SK-N-SH treated with all-trans-retinoic acid at 6 μM for 48 hours (cell line): ENCODE measurements around the gene SSC4D.
"Not testable (repeated sequence)": the region's sequence is repeated elsewhere in the genome, so short reads cannot be mapped to it uniquely, and the experiment has no call there.

Experiments used
- ATAC-seq: fragments of 200-7000 bp; cut with Tn5 transposase; 3 replicates; pipeline ENCODE4 v1.9.1; 2020; ENCODE audit warnings: mild to moderate bottlenecking, moderate library complexity
- ARNTL ChIP-seq: fragments of 450-650 bp; formaldehyde crosslinking; IDR thresholded peaks from 2 replicates; pipeline ENCODE4 v1.5.0; 2020; ENCODE audit warnings: low read depth, mild to moderate bottlenecking, moderate library complexity, borderline replicate concordance
- BACH2 ChIP-seq: fragments of 250-450 bp; sonication (Bioruptor Pico); IDR thresholded peaks from 2 replicates; pipeline ENCODE4 v1.9.0; 2021; ENCODE audit warnings: mild to moderate bottlenecking, borderline replicate concordance
- CSDC2 ChIP-seq: fragments of 250-450 bp; sonication (Bioruptor Pico); IDR thresholded peaks from 2 replicates; pipeline ENCODE4 v1.5.0; 2020; ENCODE audit warnings: mild to moderate bottlenecking, moderate library complexity
- ESRRG ChIP-seq: fragments of 250-450 bp; sonication (Bioruptor Pico); IDR thresholded peaks from 2 replicates; pipeline ENCODE4 v1.6.1; 2021; ENCODE audit warnings: mild to moderate bottlenecking
- GLIS3 ChIP-seq: fragments of 250-450 bp; sonication (Bioruptor Pico); IDR thresholded peaks from 2 replicates; pipeline ENCODE4 v1.5.0; 2020; ENCODE audit warnings: mild to moderate bottlenecking, moderate library complexity
- ISL1 ChIP-seq: fragments of 250-450 bp; sonication (Bioruptor Pico); IDR thresholded peaks from 2 replicates; pipeline ENCODE4 v2.1.2; 2022; ENCODE audit warnings: mild to moderate bottlenecking, moderate library complexity
- OSR1 ChIP-seq: fragments of 250-450 bp; sonication (Bioruptor Pico); IDR thresholded peaks from 2 replicates; pipeline ENCODE4 v1.8.0; 2022; ENCODE audit warnings: moderate library complexity, mild to moderate bottlenecking, inconsistent platforms
- PPARA ChIP-seq: fragments of 250-450 bp; sonication (Bioruptor Pico); IDR thresholded peaks from 2 replicates; pipeline ENCODE4 v1.5.0; 2020; ENCODE audit warnings: mild to moderate bottlenecking, borderline replicate concordance
- RARB ChIP-seq: fragments of 250-450 bp; sonication (Bioruptor Pico); IDR thresholded peaks from 2 replicates; pipeline ENCODE4 v1.8.0; 2021; ENCODE audit warnings: mild to moderate bottlenecking, moderate library complexity
- SNAI2 ChIP-seq: fragments of 250-450 bp; sonication (Bioruptor Pico); IDR thresholded peaks from 2 replicates; pipeline ENCODE4 v1.5.0; 2020; ENCODE audit warnings: mild to moderate bottlenecking, moderate library complexity
- TCF4 ChIP-seq: fragments of 250-450 bp; sonication (Bioruptor Pico); IDR thresholded peaks from 2 replicates; pipeline ENCODE4 v1.8.0; 2021; ENCODE audit warnings: mild to moderate bottlenecking, moderate library complexity, borderline replicate concordance
- TOX ChIP-seq: fragments of 250-450 bp; sonication (Bioruptor Pico); IDR thresholded peaks from 2 replicates; pipeline ENCODE4 v1.8.0; 2021; ENCODE audit warnings: mild to moderate bottlenecking, moderate library complexity, borderline replicate concordance
- ZC3H10 ChIP-seq: fragments of 250-450 bp; sonication (Bioruptor Pico); IDR thresholded peaks from 2 replicates; pipeline ENCODE4 v1.5.1; 2021; ENCODE audit warnings: mild to moderate bottlenecking, moderate library complexity
- ZFP3 ChIP-seq: fragments of 250-450 bp; sonication (Bioruptor Pico); IDR thresholded peaks from 2 replicates; pipeline ENCODE4 v1.5.0; 2020; ENCODE audit warnings: mild to moderate bottlenecking, moderate library complexity
- ZFP30 ChIP-seq: fragments of 450-650 bp; formaldehyde crosslinking; IDR thresholded peaks from 2 replicates; pipeline ENCODE4 v1.5.0; 2022; ENCODE audit warnings: mild to moderate bottlenecking, moderate library complexity
- ZNF565 ChIP-seq: fragments of 450-650 bp; formaldehyde crosslinking; conservative IDR thresholded peaks from 2 replicates; pipeline ENCODE4 v1.5.0; 2020; ENCODE audit warnings: low read depth, mild to moderate bottlenecking, moderate library complexity
- ZNF70 ChIP-seq: fragments of 450-650 bp; formaldehyde crosslinking; IDR thresholded peaks from 2 replicates; pipeline ENCODE4 v1.5.0; 2020; ENCODE audit warnings: mild to moderate bottlenecking, moderate library complexity
- ZNF8 ChIP-seq: fragments of 450-650 bp; formaldehyde crosslinking; IDR thresholded peaks from 2 replicates; pipeline ENCODE4 v1.5.0; 2020; ENCODE audit warnings: mild to moderate bottlenecking, moderate library complexity
- TF ChIP-seq, protein P1 (sequence below): fragments of 250-450 bp; sonication (Bioruptor Pico); IDR thresholded peaks from 2 replicates; pipeline ENCODE4 v1.5.1; 2021; ENCODE audit warnings: mild to moderate bottlenecking, moderate library complexity
- TF ChIP-seq, protein P2 (sequence below): fragments of 250-450 bp; sonication (Bioruptor Pico); IDR thresholded peaks from 2 replicates; pipeline ENCODE4 v1.5.0; 2020; ENCODE audit warnings: mild to moderate bottlenecking, moderate library complexity
- TF ChIP-seq, protein P3 (sequence below): fragments of 250-450 bp; sonication (Bioruptor Pico); IDR thresholded peaks from 2 replicates; pipeline ENCODE4 v1.5.1; 2020; ENCODE audit warnings: low read depth, mild to moderate bottlenecking, moderate library complexity
- TF ChIP-seq, protein P4 (sequence below): fragments of 250-450 bp; sonication (Bioruptor Pico); IDR thresholded peaks from 2 replicates; pipeline ENCODE4 v1.8.0; 2020; ENCODE audit warnings: mild to moderate bottlenecking, moderate library complexity, borderline replicate concordance
- TF ChIP-seq, protein P5 (sequence below): fragments of 250-450 bp; sonication (Bioruptor Pico); IDR thresholded peaks from 2 replicates; pipeline ENCODE4 v1.8.0; 2021; ENCODE audit warnings: low read depth, mild to moderate bottlenecking, moderate library complexity, borderline replicate concordance

The SSC4D gene

DNA sequence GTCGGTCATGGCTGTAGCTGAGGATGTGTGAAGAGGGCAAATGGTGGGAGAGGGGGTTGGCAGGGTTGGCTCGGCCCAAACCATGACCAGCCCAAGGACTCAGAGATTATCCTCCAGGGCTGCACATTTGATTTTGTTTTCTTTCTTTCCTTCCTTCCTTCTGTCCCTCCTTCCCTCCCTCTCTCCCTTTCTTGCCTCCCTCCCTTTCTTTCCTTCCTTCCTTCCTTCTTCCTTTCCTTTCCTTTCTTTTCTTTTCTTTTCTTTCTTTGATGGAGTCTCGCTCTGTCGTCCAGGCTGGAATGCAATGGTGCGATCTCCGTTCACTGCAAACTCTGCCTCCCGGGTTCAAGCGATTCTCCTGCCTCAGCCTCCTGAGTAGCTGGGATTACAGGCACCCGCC, 3.8 kb downstream of the SSC4D start:
- no peak for ATAC-seq
- TF ChIP-seq ZFP3 (CRISPR knock-in tag), result no peak
- TF ChIP-seq, protein P1, sequence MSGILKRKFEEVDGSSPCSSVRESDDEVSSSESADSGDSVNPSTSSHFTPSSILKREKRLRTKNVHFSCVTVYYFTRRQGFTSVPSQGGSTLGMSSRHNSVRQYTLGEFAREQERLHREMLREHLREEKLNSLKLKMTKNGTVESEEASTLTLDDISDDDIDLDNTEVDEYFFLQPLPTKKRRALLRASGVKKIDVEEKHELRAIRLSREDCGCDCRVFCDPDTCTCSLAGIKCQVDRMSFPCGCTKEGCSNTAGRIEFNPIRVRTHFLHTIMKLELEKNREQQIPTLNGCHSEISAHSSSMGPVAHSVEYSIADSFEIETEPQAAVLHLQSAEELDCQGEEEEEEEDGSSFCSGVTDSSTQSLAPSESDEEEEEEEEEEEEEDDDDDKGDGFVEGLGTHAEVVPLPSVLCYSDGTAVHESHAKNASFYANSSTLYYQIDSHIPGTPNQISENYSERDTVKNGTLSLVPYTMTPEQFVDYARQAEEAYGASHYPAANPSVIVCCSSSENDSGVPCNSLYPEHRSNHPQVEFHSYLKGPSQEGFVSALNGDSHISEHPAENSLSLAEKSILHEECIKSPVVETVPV (CRISPR knock-in tag), result no peak
- no peak for TF ChIP-seq ESRRG
- TF ChIP-seq CSDC2 (CRISPR knock-in tag), result no peak
- no peak for TF ChIP-seq BACH2 (CRISPR knock-in tag)
- no peak for TF ChIP-seq ZNF565
- TF ChIP-seq ZFP30, result no peak
- TF ChIP-seq, protein P2, sequence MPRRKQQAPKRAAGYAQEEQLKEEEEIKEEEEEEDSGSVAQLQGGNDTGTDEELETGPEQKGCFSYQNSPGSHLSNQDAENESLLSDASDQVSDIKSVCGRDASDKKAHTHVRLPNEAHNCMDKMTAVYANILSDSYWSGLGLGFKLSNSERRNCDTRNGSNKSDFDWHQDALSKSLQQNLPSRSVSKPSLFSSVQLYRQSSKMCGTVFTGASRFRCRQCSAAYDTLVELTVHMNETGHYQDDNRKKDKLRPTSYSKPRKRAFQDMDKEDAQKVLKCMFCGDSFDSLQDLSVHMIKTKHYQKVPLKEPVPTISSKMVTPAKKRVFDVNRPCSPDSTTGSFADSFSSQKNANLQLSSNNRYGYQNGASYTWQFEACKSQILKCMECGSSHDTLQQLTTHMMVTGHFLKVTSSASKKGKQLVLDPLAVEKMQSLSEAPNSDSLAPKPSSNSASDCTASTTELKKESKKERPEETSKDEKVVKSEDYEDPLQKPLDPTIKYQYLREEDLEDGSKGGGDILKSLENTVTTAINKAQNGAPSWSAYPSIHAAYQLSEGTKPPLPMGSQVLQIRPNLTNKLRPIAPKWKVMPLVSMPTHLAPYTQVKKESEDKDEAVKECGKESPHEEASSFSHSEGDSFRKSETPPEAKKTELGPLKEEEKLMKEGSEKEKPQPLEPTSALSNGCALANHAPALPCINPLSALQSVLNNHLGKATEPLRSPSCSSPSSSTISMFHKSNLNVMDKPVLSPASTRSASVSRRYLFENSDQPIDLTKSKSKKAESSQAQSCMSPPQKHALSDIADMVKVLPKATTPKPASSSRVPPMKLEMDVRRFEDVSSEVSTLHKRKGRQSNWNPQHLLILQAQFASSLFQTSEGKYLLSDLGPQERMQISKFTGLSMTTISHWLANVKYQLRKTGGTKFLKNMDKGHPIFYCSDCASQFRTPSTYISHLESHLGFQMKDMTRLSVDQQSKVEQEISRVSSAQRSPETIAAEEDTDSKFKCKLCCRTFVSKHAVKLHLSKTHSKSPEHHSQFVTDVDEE (CRISPR knock-in tag), result no peak
- TF ChIP-seq, all 23 proteins: peak for 0

DNA sequence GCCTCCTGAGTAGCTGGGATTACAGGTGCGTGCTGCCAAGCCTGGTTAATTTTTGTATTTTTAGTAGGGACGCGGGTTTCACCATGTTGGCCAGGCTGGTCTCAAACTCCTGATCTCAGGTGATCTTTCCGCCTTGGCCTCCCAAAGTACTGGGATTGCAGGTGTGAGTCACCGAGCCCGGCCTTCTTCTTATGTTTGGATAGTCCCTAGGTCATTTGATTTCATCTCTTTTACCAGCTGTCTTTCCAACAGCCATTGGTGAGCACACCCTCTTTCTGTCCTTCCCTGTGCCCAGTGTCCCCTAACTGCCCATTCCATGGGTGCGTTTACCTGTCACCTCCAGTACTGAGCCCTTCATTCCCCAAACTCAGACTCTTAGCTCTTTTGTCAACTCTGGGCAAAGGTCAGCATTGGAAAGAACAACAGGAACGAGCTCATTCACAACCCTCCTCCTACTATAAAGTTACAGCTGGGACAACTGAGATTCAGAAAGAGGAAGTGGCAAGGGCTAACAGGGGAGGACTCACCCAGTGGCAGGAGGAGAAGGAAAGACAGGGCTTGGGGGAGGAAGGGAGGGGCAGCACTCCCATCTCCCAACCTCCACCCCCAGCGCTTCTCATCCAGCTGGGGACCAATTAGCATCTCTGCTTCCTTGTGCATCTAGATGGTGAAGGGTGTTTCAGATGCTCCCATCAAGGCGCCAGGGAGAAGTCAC, 5.6 kb downstream of the SSC4D start:
- TF ChIP-seq, protein P3, sequence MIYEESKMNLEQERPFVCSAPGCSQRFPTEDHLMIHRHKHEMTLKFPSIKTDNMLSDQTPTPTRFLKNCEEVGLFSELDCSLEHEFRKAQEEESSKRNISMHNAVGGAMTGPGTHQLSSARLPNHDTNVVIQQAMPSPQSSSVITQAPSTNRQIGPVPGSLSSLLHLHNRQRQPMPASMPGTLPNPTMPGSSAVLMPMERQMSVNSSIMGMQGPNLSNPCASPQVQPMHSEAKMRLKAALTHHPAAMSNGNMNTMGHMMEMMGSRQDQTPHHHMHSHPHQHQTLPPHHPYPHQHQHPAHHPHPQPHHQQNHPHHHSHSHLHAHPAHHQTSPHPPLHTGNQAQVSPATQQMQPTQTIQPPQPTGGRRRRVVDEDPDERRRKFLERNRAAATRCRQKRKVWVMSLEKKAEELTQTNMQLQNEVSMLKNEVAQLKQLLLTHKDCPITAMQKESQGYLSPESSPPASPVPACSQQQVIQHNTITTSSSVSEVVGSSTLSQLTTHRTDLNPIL (CRISPR knock-in tag), result no peak
- TF ChIP-seq GLIS3 (CRISPR knock-in tag) (no peak), ZFP30 (no peak), BACH2 (CRISPR knock-in tag) (no peak), ARNTL (CRISPR knock-in tag) (no peak), ZFP3 (CRISPR knock-in tag) (no peak), TCF4 (CRISPR knock-in tag) (no peak), CSDC2 (CRISPR knock-in tag) (no peak), ISL1 (CRISPR knock-in tag) (no peak), ZC3H10 (CRISPR knock-in tag) (no peak)
- TF ChIP-seq, protein P4, sequence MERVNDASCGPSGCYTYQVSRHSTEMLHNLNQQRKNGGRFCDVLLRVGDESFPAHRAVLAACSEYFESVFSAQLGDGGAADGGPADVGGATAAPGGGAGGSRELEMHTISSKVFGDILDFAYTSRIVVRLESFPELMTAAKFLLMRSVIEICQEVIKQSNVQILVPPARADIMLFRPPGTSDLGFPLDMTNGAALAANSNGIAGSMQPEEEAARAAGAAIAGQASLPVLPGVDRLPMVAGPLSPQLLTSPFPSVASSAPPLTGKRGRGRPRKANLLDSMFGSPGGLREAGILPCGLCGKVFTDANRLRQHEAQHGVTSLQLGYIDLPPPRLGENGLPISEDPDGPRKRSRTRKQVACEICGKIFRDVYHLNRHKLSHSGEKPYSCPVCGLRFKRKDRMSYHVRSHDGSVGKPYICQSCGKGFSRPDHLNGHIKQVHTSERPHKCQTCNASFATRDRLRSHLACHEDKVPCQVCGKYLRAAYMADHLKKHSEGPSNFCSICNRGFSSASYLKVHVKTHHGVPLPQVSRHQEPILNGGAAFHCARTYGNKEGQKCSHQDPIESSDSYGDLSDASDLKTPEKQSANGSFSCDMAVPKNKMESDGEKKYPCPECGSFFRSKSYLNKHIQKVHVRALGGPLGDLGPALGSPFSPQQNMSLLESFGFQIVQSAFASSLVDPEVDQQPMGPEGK (CRISPR knock-in tag), result no peak
- ATAC-seq, result no peak

DNA sequence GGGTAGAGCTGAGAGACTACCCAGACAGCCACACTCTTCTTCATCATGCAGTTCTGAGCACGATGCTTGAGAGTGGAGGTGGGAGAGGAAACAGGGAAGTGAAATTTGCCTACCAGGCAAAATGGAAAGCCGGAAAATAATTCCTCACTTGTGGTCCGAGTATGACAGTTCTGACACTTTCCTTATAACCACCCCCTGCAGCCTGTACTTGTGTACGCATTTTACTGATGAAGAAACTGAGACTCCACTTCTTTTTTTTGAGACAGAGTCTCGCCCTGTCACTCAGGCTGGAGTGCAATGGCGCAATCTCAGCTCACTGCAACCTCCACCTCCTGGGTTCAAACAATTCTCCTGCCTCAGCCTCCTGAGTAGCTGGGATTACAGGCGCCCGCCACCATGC, 6.4 kb downstream of the SSC4D start:
- ATAC-seq, result not testable (repeated sequence)

DNA sequence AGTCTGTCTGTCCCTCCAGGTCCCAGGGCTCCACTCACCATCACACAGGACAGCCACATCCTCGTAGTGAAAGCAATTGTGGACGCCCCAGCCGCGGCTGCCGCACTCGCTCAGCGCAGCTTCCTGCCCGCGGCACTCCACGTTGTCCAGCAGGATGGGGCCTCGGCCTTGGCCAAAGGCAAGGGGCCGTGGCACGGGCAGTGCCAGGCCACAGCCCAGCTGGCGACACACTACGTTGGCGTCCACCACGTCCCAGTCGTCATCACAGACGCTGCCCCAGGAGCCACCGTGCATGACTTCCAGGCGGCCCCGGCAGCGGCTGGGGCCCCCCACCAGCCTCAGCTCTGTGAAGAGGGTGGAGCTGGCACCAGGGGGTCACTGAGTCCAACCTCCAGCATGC, 9.2 kb downstream of the SSC4D start:
- no peak for TF ChIP-seq GLIS3 (CRISPR knock-in tag)
- TF ChIP-seq, protein P4 (CRISPR knock-in tag), result no peak
- no peak for TF ChIP-seq PPARA (CRISPR knock-in tag)
- no peak for TF ChIP-seq ZNF565
- no peak for TF ChIP-seq ZNF70 (CRISPR knock-in tag)
- TF ChIP-seq RARB (CRISPR knock-in tag), result no peak
- no peak for TF ChIP-seq BACH2 (CRISPR knock-in tag)
- TF ChIP-seq ZNF8 (CRISPR knock-in tag), result no peak
- no peak for TF ChIP-seq ESRRG
- TF ChIP-seq SNAI2 (CRISPR knock-in tag), result no peak
- no peak for TF ChIP-seq OSR1 (CRISPR knock-in tag)
- TF ChIP-seq TCF4 (CRISPR knock-in tag), result no peak
- no peak for TF ChIP-seq TOX
- TF ChIP-seq, protein P5, sequence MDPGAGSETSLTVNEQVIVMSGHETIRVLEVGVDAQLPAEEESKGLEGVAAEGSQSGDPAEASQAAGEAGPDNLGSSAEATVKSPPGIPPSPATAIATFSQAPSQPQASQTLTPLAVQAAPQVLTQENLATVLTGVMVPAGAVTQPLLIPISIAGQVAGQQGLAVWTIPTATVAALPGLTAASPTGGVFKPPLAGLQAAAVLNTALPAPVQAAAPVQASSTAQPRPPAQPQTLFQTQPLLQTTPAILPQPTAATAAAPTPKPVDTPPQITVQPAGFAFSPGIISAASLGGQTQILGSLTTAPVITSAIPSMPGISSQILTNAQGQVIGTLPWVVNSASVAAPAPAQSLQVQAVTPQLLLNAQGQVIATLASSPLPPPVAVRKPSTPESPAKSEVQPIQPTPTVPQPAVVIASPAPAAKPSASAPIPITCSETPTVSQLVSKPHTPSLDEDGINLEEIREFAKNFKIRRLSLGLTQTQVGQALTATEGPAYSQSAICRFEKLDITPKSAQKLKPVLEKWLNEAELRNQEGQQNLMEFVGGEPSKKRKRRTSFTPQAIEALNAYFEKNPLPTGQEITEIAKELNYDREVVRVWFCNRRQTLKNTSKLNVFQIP (CRISPR knock-in tag), result no peak
- TF ChIP-seq ZC3H10 (CRISPR knock-in tag), result no peak
- TF ChIP-seq ZFP30, result no peak
- no peak for TF ChIP-seq ISL1 (CRISPR knock-in tag)
- TF ChIP-seq ARNTL (CRISPR knock-in tag), result no peak
- no peak for ATAC-seq
